Measurements from ENCODE around the gene FNIP1. TPM values are rescaled to one million over a fixed set of nuclear protein-coding genes. Genes with fewer than 3 reads are reported as not detected.

Gene FNIP1
- total and polyA plus RNA-seq, 9 of the 15 experiments (the other 6 are each of a cell fraction or from before 2014, with no cell fraction given): 5.0 to 32.8 (median 18.4) TPM

DNA sequence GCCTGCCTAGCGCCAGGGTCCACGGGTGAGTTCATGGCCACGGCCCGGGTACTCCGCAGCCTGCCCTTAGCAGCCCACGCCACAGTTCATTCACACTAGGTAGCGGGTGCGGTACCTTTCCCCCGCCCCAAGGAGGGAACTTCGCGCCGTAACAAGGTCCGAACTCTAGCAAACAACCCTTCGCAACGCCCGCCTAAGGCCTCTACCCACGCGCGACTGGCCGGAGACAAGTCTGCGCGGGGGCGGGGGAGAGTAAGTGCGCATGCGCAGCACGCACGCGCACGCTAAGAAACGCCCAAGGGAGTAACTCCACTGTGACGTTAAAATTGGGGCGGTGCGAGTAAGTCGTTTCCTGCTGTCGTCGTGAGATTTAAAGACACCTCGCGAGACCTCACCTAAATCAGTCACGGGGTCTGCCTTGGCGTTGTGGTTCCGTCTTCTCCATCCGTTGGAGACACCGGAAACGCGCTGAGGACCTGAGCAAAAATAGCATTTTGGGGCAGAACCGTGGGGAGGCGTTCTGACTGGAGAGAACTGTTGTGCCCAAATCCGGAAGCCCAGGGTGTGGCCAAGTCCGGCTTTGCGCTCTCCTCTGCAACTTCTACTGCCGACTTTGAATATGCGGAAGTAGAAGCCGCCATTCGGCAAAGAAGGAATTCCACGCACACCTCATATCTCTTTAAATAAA, 161.7 kb downstream of the FNIP1 start, which contains the start of gene RAPGEF6 (continued):
- no peak for TF ChIP-seq BCLAF1 (IDR thresholded peaks at IDR 0.05; ENCODE audit: borderline replicate concordance in 1 of 2, control insufficient read depth in 1 of 2, low read depth in 2 of 2, low read length in 1 of 2)
- TF ChIP-seq, protein P1, sequence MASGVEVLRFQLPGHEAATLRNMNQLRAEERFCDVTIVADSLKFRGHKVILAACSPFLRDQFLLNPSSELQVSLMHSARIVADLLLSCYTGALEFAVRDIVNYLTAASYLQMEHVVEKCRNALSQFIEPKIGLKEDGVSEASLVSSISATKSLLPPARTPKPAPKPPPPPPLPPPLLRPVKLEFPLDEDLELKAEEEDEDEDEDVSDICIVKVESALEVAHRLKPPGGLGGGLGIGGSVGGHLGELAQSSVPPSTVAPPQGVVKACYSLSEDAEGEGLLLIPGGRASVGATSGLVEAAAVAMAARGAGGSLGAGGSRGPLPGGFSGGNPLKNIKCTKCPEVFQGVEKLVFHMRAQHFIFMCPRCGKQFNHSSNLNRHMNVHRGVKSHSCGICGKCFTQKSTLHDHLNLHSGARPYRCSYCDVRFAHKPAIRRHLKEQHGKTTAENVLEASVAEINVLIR (CRISPR knock-in tag; IDR thresholded peaks at IDR 0.05): peak; percentile 6; the same call in 1 of the 2 replicates
- TF ChIP-seq TOE1 (IDR thresholded peaks at IDR 0.05; ENCODE audit: borderline replicate concordance): peak; percentile 95
- TF ChIP-seq TOE1 (CRISPR knock-in tag; IDR thresholded peaks at IDR 0.05; ENCODE audit: borderline replicate concordance, low read depth): no peak
- TF ChIP-seq BRCA1 (IDR thresholded peaks at IDR 0.05): no peak
- TF ChIP-seq BRCA1 (CRISPR knock-in tag; IDR thresholded peaks at IDR 0.05): no peak
- 0 out of 2 replicates have a peak, but pooled peaks have one; percentile 26 for TF ChIP-seq HINFP (tag; conservative IDR thresholded peaks at IDR 0.05; ENCODE audit: low read depth)
- TF ChIP-seq ZNF124 (CRISPR knock-in tag; IDR thresholded peaks at IDR 0.05): no peak
- TF ChIP-seq ZNF583 (CRISPR knock-in tag; IDR thresholded peaks at IDR 0.05): peak; percentile 47; the same call in 1 of the 2 replicates
- TF ChIP-seq MXI1 (IDR thresholded peaks at IDR 0.05; ENCODE audit: low read depth, low read length): no peak
- TF ChIP-seq SREBF1 (IDR thresholded peaks at IDR 0.05; ENCODE audit: borderline replicate concordance, low read depth, low read length): no peak
- 0 out of 2 replicates have a peak, but pooled peaks have one; percentile 18 for TF ChIP-seq CBX5 (IDR thresholded peaks at IDR 0.05; ENCODE audit: borderline replicate concordance, low read depth)

Data from K562 (cell line).